DMS114 treated with DMSO at 0.1 percent for 48 hours (cell line): Measurements from ENCODE around the gene CROCC.

ENCODE experiments used
- DNase-seq: peaks from one replicate; lab custom pipeline; 2025; ENCODE audit not compliant: unreplicated experiment; lab: John Stamatoyannopoulos, UW

Gene CROCC

DNA sequence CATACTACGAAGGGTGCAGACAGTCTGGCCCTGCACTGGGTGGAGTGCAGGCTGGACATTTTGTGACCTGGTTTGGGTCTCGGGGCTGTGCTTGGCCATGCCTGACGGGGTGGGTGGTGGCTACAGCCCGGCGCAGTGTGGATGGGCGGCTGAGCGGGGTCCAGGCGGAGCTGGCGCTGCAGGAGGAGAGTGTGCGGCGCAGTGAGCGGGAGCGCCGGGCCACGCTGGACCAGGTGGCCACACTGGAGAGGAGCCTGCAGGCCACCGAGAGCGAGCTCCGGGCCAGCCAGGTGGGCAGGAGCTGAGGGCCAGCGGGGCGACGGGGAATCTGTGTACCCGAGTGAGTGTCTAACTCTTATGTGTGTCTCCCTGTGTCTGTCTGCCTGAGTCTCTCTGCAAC is 44.6 kb downstream of the CROCC start:
- no peak for DNase-seq

- DNase-seq: no peak
Observed at GRCh38 chr1:16967095-16967575, 45.4 kb downstream of the CROCC start.

- no peak for DNase-seq
Observed at GRCh38 chr1:16967962-16968361, 46.2 kb downstream of the CROCC start.

DNA sequence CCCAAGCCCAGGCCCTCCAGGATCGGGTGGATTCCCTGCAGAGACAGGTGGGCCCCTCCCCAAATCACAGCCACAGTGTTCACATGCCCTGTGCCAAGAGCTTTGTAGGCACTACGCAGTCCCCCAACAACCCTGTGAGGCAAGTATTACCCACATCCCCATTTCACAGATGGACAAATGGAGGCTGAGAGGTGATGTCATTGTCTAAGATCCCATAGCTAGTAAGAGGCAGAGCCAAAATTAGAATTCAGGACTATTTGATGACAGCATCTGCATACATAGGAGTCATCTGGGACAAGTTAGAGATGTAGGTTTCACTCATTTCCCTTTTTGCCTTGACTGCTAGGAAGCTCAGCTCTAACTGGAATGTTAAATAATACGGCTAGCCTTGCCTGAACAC is 46.6 kb downstream of the CROCC start:
- DNase-seq: no peak

DNA sequence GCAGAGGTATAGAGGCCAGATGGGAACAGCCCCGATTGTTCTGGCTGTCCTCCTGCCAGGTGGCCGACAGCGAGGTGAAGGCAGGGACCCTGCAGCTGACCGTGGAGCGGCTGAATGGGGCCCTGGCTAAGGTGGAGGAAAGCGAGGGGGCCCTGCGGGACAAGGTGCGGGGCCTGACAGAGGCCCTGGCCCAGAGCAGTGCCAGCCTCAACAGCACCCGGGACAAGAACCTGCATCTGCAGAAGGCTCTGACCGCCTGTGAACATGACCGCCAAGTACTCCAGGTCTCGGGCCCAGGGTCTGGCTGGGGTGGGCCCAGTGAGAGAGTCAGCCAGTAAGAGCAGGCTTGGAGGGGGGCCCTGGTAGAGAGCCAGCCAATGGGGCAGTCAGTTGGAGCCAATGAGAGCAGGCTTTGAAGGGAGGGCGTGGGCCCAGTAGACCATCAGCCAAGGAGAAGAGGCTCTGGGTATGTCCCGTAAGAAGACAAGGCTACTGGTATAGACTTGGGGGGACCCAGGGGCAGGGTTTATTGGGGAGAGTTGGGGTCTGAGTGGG is 47.4 kb downstream of the CROCC start:
- DNase-seq: no peak

- no peak for DNase-seq
Observed at GRCh38 chr1:16969651-16970050, 47.9 kb downstream of the CROCC start.

DNA sequence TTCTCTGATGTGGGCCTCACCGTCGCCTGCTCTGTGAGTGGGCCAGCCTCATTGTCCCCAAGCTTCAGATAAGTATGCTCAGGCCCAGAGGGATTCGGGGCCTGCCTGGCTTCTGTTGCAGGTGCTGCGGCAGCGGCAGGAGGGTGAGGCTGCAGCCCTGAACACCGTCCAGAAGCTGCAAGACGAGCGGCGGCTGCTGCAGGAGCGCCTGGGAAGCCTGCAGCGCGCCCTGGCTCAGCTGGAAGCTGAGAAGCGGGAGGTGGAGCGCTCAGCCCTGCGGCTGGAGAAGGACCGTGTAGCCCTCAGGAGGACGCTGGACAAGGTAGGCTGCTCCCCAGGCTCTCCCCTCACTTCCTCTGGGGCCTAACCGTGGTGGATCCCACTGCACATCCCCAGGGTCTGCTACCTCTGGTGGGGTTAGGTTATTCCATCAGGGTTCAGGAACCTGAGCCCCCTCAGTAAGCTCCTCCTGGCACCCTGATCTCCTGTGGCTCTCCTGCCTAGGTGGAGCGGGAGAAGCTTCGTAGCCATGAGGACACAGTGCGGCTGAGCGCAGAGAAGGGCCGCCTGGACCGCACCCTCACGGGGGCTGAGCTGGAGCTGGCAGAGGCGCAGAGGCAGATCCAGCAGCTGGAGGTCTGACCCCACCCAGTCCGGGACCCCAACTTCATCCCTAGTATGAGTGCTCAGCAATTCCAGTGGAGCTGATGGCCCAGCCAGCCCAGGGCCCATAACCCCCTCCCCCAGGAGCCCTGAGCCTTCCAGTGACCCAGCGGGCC is 48.6 kb downstream of the CROCC start:
- DNase-seq: no peak

GRCh38 chr1:16971341-16972188 is 49.8 kb downstream of the CROCC start:
- no peak for DNase-seq

- DNase-seq: no peak
Observed at GRCh38 chr1:16972189-16972895, 50.6 kb downstream of the CROCC start.

GRCh38 chr1:16973215-16973614 is 51.5 kb downstream of the CROCC start:
- no peak for DNase-seq

DNA sequence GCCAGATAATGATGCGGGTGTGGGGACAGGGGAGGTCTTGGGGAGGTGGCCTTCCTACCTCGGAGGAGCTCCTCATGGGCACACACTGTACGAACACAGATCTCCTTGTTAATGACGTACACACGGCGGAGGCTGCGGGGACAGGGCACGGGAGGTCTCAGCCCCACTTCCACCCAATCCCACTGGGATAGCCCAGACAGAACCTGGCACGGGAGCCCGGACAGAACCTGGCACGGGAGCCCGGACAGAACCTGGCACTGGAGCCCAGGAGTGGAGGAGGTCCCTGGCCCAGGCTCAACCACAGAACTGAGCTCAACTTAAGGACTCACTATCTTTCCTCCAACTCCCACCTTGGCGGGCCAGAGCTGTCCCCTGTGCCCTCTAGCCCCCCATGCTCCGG is 53.5 kb downstream of the CROCC start:
- no peak for DNase-seq

DNA sequence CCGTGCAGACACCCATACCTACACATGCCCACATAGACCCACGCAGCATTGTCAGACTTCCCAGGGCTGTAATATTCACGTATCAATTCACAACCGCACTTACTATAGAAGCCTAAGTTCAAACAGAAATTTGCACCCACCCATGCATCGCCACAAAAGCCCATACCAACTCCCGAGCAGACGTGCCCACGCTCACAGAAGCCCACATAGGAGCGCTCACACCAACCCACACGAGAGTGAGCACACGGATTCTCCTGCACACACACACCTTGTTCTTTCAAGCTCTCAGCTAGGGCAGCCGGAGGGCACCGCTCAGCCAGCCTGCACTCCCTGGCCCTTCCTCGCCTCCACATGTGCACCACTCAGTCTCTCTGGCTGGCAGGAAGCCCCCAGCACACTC is 54.1 kb downstream of the CROCC start:
- no peak for DNase-seq

- no peak for DNase-seq
Observed at GRCh38 chr1:16976966-16977365, 55.2 kb downstream of the CROCC start.

- no peak for DNase-seq
Observed at GRCh38 chr1:16977377-16977776, 55.6 kb downstream of the CROCC start.

- no peak for DNase-seq
Observed at GRCh38 chr1:16978139-16978538, 56.4 kb downstream of the CROCC start.

DNA sequence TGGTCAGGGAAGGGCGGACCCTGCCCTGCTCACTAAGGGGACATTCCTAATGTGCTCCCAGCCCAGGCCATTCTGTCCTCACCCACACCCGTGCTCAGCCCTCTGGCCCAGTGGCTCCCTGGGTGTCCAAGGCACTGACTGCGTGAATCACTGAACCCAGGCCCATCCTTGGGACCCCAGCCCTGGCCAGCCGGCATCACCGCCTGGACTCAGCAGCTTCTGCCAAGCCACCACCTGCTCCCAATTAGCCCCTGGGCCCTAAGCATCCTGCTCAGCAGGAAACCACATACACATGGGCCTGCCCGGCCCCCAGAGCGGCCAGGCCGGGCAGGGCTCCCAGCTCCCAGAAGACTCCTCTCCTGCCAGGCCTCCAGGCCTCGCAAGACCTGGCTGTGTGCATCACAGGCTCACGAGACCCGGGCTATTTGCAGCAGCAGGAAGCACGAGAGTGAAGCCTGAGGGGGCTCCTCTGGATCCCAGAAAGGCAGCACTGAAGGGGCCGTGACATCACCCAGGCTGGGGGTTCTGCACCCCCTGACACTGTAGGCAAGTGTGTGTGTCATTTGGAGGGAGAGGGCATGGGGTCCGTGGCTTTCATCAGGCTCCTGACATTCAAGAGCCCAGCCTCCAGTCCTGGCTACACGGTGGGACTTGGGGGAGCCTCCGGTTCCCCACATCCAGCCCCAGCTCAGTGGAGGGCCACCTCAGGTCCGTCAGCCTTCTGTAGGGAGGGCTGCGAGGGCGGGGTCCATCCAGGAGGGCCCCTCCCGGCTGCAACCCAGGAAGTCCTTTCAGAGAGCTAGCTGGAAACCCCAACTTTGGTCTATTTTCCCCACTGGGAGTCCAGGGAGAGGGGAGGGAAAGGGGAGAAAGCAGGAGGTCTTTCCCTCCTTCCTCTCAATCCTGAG is 57.1 kb downstream of the CROCC start:
- DNase-seq: no peak

GRCh38 chr1:16979475-16980327 is 58.0 kb downstream of the CROCC start:
- DNase-seq: no peak

GRCh38 chr1:16980473-16981268 is 58.9 kb downstream of the CROCC start, which contains the start of gene MFAP2:
Gene MFAP2, minus strand, starts transcription at chr1:16980620. Its CDS starts 2,347 bp downstream, at chr1:16978273.
- no peak for DNase-seq
